ENCODE measurements around the gene GET3. TPM values are rescaled to one million over a fixed set of nuclear protein-coding genes. Genes with fewer than 3 reads are reported as not detected.

The GET3 gene
- total and polyA plus RNA-seq, 2 of the 13 experiments (the other 11 are each of a cell fraction or from before 2014, with no cell fraction given), result 57.7 to 59.4 TPM

- TF ChIP-seq HNF4G (IDR thresholded peaks at IDR 0.05; ENCODE audit: borderline replicate concordance, low read depth, low read length) (peak; percentile 80), HNF4G (CRISPR knock-in tag; IDR thresholded peaks at IDR 0.05; ENCODE audit: borderline replicate concordance, low read depth) (no peak; the same call in 1 of the 2 replicates), HMG20B (CRISPR knock-in tag; conservative IDR thresholded peaks at IDR 0.05) (no peak), DDIT3 (CRISPR knock-in tag; IDR thresholded peaks at IDR 0.05) (no peak), GTF2F1 (IDR thresholded peaks at IDR 0.05; ENCODE audit: low read length) (no peak), ZNF362 (CRISPR knock-in tag; IDR thresholded peaks at IDR 0.05; ENCODE audit: borderline replicate concordance) (no peak), ASH2L (IDR thresholded peaks at IDR 0.05; ENCODE audit: insufficient read length, low read depth, low read length) (peak; percentile 4), RCOR2 (CRISPR knock-in tag; IDR thresholded peaks at IDR 0.05) (0 out of 2 replicates have a peak, but pooled peaks have one; percentile 44), EP300 (IDR thresholded peaks at IDR 0.05; ENCODE audit: low read depth in 2 of 2, low read length in 2 of 2) (0 out of 4 replicates have a peak, but pooled peaks of 1 of the 2 experiments have one; percentile 29), EP300 (CRISPR knock-in tag; IDR thresholded peaks at IDR 0.05; ENCODE audit: borderline replicate concordance) (no peak), TIGD3 (CRISPR knock-in tag; IDR thresholded peaks at IDR 0.05; ENCODE audit: borderline replicate concordance) (no peak), ZNF746 (CRISPR knock-in tag; IDR thresholded peaks at IDR 0.05) (peak; percentile 40; the same call in 1 of the 2 replicates), GRHL1 (CRISPR knock-in tag; conservative IDR thresholded peaks at IDR 0.05) (no peak), NFKB2 (CRISPR knock-in tag; IDR thresholded peaks at IDR 0.05; ENCODE audit: borderline replicate concordance) (no peak), SMAD1 (CRISPR knock-in tag; IDR thresholded peaks at IDR 0.05; ENCODE audit: borderline replicate concordance, low read depth) (no peak), RFXAP (CRISPR knock-in tag; IDR thresholded peaks at IDR 0.05; ENCODE audit: borderline replicate concordance) (no peak), IRF1 (CRISPR knock-in tag; IDR thresholded peaks at IDR 0.05; ENCODE audit: low read depth) (no peak), NPAS2 (CRISPR knock-in tag; IDR thresholded peaks at IDR 0.05; ENCODE audit: borderline replicate concordance) (no peak), ZGPAT (CRISPR knock-in tag; IDR thresholded peaks at IDR 0.05) (no peak), TFDP2 (CRISPR knock-in tag; IDR thresholded peaks at IDR 0.05) (0 out of 2 replicates have a peak, but pooled peaks have one; percentile 7)
Measured at GRCh38 chr19:12789098-12789903, 52.0 kb downstream of the GET3 start (continued).

All from HepG2 (cell line).